ENCODE data around the gene NHS.
"Not testable (repeated sequence)": the region's sequence is repeated elsewhere in the genome, so short reads cannot be mapped to it uniquely, and the experiment has no call there.

NHS gene

DNA sequence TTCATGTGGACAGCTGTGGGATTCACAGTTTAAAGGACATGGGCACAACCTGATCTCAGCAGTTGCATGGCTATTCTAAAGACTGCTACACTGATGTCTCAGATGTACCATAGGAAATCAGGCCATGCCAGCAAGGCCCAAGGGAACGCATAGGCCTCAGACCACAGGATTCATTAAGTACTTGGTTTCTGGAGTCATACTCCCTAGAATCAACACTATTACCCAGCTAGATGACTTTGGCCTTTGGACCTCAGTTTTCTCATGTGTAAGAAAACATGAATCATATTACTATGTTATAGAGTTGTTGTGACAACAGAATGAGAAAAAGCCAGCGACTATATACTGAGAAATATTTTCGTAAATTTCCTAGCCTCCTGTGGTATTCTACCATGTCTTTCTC lies 67.9 kb downstream of the NHS start:
- Histone ChIP-seq H3K27me3 (ENCODE audit: insufficient read depth, poor library complexity, severe bottlenecking) (no peaks in the 10 kb centered on the region), H3K27ac (replicated peaks) (no peak overlapping the region), H3K4me3 (replicated peaks; ENCODE audit: insufficient read depth, low read length) (no peak overlapping the region)
- no peak for DNase-seq (ENCODE audit: low read depth in 1 of 2, low spot score in 1 of 2)
- TF ChIP-seq REST (IDR thresholded peaks at IDR 0.05; ENCODE audit: insufficient replicate concordance, low read depth) (no peak), SPI1 (IDR thresholded peaks at IDR 0.05; ENCODE audit: borderline replicate concordance, low read depth) (no peak), POLR2AphosphoS5 (IDR thresholded peaks at IDR 0.05; ENCODE audit: low read depth) (no peak), GABPA (IDR thresholded peaks at IDR 0.05; ENCODE audit: low read depth) (no peak)
- TF ChIP-seq, protein P1, sequence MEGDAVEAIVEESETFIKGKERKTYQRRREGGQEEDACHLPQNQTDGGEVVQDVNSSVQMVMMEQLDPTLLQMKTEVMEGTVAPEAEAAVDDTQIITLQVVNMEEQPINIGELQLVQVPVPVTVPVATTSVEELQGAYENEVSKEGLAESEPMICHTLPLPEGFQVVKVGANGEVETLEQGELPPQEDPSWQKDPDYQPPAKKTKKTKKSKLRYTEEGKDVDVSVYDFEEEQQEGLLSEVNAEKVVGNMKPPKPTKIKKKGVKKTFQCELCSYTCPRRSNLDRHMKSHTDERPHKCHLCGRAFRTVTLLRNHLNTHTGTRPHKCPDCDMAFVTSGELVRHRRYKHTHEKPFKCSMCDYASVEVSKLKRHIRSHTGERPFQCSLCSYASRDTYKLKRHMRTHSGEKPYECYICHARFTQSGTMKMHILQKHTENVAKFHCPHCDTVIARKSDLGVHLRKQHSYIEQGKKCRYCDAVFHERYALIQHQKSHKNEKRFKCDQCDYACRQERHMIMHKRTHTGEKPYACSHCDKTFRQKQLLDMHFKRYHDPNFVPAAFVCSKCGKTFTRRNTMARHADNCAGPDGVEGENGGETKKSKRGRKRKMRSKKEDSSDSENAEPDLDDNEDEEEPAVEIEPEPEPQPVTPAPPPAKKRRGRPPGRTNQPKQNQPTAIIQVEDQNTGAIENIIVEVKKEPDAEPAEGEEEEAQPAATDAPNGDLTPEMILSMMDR (IDR thresholded peaks at IDR 0.05; ENCODE audit: insufficient read depth, low read length): no peak

DNA sequence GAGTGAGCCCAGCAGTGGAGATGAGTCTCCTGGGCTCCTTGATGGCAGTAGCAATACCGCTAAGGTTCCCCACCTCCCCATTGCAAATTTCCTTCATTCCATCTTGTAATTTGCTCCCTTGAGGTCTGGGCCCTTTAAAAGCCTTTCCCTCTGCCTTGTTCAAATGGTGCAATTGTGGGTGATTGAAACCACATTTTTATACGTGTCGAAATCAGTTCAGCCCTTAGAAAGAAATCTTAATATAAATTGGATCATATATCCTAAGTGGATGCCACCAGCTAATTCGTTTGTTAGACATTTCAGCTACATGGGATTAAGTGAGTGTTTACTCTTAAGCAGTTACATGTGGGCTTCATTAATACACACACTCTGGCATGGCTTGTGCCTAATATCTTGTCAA lies 68.6 kb downstream of the NHS start:
- no peak for DNase-seq (ENCODE audit: low read depth in 1 of 2, low spot score in 1 of 2)

DNA sequence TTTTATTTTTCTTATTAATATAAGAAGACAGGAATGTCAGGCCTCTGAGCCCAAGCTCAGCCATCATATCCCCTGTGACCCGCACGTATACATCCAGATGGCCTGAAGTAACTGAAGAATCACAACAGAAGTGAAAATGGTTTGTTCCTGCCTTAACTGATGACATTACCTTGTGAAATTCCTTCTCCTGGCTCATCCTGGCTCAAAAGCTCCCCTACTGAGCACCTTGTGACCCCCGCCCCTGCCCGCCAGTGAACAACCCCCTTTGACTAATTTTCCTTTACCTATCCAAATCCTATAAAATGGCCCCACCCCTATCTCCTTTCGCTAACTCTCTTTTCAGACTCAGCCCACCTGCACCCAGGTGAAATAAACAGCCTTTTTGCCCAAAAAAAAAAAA lies 71.3 kb downstream of the NHS start:
- DNase-seq (ENCODE audit: low read depth in 1 of 2, low spot score in 1 of 2); H3K27me3 ChIP-seq (ENCODE audit: insufficient read depth, poor library complexity, severe bottlenecking); H3K4me3 ChIP-seq (replicated peaks; ENCODE audit: insufficient read depth, low read length); H3K27ac ChIP-seq (replicated peaks): not testable (repeated sequence)

More for the DNA sequence above, 68.6 kb downstream of the NHS start:
- no peak for TF ChIP-seq REST (IDR thresholded peaks at IDR 0.05; ENCODE audit: insufficient replicate concordance, low read depth)
- TF ChIP-seq GABPA (IDR thresholded peaks at IDR 0.05; ENCODE audit: low read depth): no peak
- no peak for TF ChIP-seq POLR2AphosphoS5 (IDR thresholded peaks at IDR 0.05; ENCODE audit: low read depth)
- TF ChIP-seq SPI1 (IDR thresholded peaks at IDR 0.05; ENCODE audit: borderline replicate concordance, low read depth): no peak
- TF ChIP-seq, protein P1 (IDR thresholded peaks at IDR 0.05; ENCODE audit: insufficient read depth, low read length): no peak
- Histone ChIP-seq H3K27me3 (ENCODE audit: insufficient read depth, poor library complexity, severe bottlenecking) (no peaks in the 10 kb centered on the region), H3K4me3 (replicated peaks; ENCODE audit: insufficient read depth, low read length) (no peak overlapping the region), H3K27ac (replicated peaks) (no peak overlapping the region)

GRCh38 chrX:17448188-17448587 lies 73.2 kb downstream of the NHS start:
- no peak overlapping the region for H3K27ac ChIP-seq (replicated peaks)
- H3K27me3 ChIP-seq (ENCODE audit: insufficient read depth, poor library complexity, severe bottlenecking): no peaks in the 10 kb centered on the region
- no peak overlapping the region for H3K4me3 ChIP-seq (replicated peaks; ENCODE audit: insufficient read depth, low read length)
- TF ChIP-seq, protein P1 (IDR thresholded peaks at IDR 0.05; ENCODE audit: insufficient read depth, low read length): no peak
- no peak for TF ChIP-seq POLR2AphosphoS5 (IDR thresholded peaks at IDR 0.05; ENCODE audit: low read depth)
- no peak for TF ChIP-seq GABPA (IDR thresholded peaks at IDR 0.05; ENCODE audit: low read depth)
- no peak for TF ChIP-seq SPI1 (IDR thresholded peaks at IDR 0.05; ENCODE audit: borderline replicate concordance, low read depth)
- TF ChIP-seq REST (IDR thresholded peaks at IDR 0.05; ENCODE audit: insufficient replicate concordance, low read depth): no peak
- DNase-seq (ENCODE audit: low read depth in 1 of 2, low spot score in 1 of 2): no peak
